ENCODE results near the gene BARHL2. TPM values are rescaled to one million over a fixed set of nuclear protein-coding genes. Genes with fewer than 3 reads are reported as not detected.
A peak's percentile ranks its signal among the peaks of the same experiment; 100 is the strongest.

BARHL2 gene
- polyA plus RNA-seq, 1 donor (not counting 4 experiments of a cell fraction or from before 2014, with no cell fraction given) = not detected

- Histone ChIP-seq H3K9ac (ENCODE audit: control insufficient read depth, extremely low read depth, insufficient read depth, low read length) (no peak overlapping the region), H3K4me3 (ENCODE audit: control insufficient read depth in 2 of 3, extremely low read depth in 1 of 3, insufficient read depth in 2 of 3, low read depth in 1 of 3, low read length in 3 of 3) (peak overlapping the region in 2 of 3 experiments; percentile 14 to 42), H2AFZ (ENCODE audit: control insufficient read depth, low read length) (peak overlapping the region; percentile 9), H4K20me1 (ENCODE audit: control insufficient read depth, extremely low read depth, insufficient read depth, low read length) (peaks cover 6% of the 10 kb centered on the region), H3K79me2 (ENCODE audit: control insufficient read depth, insufficient read depth, low read length) (no peaks in the 10 kb centered on the region), H3K27ac (ENCODE audit: control insufficient read depth, insufficient read depth, low read length) (no peak overlapping the region), H3K9me3 (ENCODE audit: control insufficient read depth, low read depth, low read length) (peaks cover 9% of the 10 kb centered on the region), H3K4me2 (ENCODE audit: control insufficient read depth, extremely low read depth, insufficient read depth, low read depth, low read length) (peak overlapping the region; percentile 71), H3K27me3 (ENCODE audit: control insufficient read depth, extremely low read depth, insufficient read depth, low read length) (peaks cover 93% of the 10 kb centered on the region), H3K9me1 (ENCODE audit: control insufficient read depth, extremely low read depth, insufficient read depth, low read length) (peaks cover 2% of the 10 kb centered on the region), H3K4me1 (ENCODE audit: control insufficient read depth, extremely low read depth, insufficient read depth, low read length) (peaks cover 9% of the 10 kb centered on the region), H3K36me3 (ENCODE audit: control insufficient read depth in 2 of 2, extremely low read depth in 1 of 2, insufficient read depth in 2 of 2, low read length in 2 of 2) (no peaks in the 10 kb centered on the region)
- TF ChIP-seq CTCF (optimal IDR thresholded peaks at IDR 0.05 in 1 of 3, IDR thresholded peaks at IDR 0.05 in 1 of 3, conservative IDR thresholded peaks at IDR 0.05 in 1 of 3; ENCODE audit: extremely low read depth in 1 of 3, insufficient read depth in 2 of 3, low read length in 3 of 3) (no peak), EZH2 (IDR thresholded peaks at IDR 0.05; ENCODE audit: low read length) (peak; percentile 73)
- FAIRE-seq (no peak), DNase-seq (ENCODE audit: low read depth, low spot score) (no peak)
- dilution Hi-C loops (cut with MboI; ENCODE audit: extremely low pct_ligation_motif_present, low sequenced_read_pairs) = no loop called here
Observed at GRCh38 chr1:90725657-90726424, 8.7 kb upstream of the BARHL2 start.

DNA sequence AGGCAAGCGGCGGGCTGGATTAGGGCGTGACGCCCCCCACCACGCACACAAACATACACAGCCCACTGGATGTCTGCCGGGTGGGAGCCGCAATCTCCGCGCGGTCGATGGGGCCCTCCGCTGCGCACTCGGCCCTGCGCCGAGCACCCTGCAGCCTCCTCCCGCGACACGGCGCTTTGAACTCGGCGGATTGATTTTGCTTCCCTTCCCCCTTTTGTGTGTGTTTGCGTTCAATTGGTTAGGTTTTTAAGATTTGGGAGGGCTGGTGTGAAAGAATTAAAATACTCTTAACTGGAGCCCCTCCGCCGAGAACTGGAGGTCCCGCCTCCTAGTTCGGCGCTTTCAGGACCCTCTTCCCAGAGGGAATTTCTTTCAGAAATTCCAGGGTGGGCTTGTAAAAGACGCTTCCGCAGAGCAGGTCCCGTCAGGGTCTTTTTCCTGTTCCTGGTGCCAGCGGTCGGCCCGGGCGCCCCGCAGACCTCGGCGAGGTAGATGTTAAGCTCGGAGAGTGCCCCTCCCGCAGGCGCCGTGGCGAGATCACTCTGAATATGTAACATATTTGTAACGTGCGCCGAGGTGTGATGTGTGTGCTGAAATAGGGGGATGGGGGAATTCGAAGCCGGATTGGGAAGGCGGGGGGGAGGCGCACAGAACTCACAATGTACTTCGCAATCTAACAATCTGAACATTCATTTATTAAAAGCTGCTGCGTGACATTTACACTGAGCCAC lies 8.0 kb upstream of the BARHL2 start:
- H2AFZ ChIP-seq (ENCODE audit: control insufficient read depth, low read length) = no peak overlapping the region
- H3K4me3 ChIP-seq (ENCODE audit: control insufficient read depth in 2 of 3, extremely low read depth in 1 of 3, insufficient read depth in 2 of 3, low read depth in 1 of 3, low read length in 3 of 3) = peak overlapping the region in 1 of 3 experiments; percentile 42
- H3K79me2 ChIP-seq (ENCODE audit: control insufficient read depth, insufficient read depth, low read length) = no peaks in the 10 kb centered on the region
- no peak overlapping the region for H3K9ac ChIP-seq (ENCODE audit: control insufficient read depth, extremely low read depth, insufficient read depth, low read length)
- H4K20me1 ChIP-seq (ENCODE audit: control insufficient read depth, extremely low read depth, insufficient read depth, low read length) = peaks cover 6% of the 10 kb centered on the region
- H3K9me1 ChIP-seq (ENCODE audit: control insufficient read depth, extremely low read depth, insufficient read depth, low read length) = peaks cover 2% of the 10 kb centered on the region
- H3K4me2 ChIP-seq (ENCODE audit: control insufficient read depth, extremely low read depth, insufficient read depth, low read depth, low read length) = peak overlapping the region; percentile 71
- TF ChIP-seq EZH2 (IDR thresholded peaks at IDR 0.05; ENCODE audit: low read length) = no peak
- no peak for TF ChIP-seq CTCF (optimal IDR thresholded peaks at IDR 0.05 in 1 of 3, IDR thresholded peaks at IDR 0.05 in 1 of 3, conservative IDR thresholded peaks at IDR 0.05 in 1 of 3; ENCODE audit: extremely low read depth in 1 of 3, insufficient read depth in 2 of 3, low read length in 3 of 3)
- H3K9me3 ChIP-seq (ENCODE audit: control insufficient read depth, low read depth, low read length) = peaks cover 9% of the 10 kb centered on the region
- H3K27me3 ChIP-seq (ENCODE audit: control insufficient read depth, extremely low read depth, insufficient read depth, low read length) = peaks cover 91% of the 10 kb centered on the region
- no peak overlapping the region for H3K27ac ChIP-seq (ENCODE audit: control insufficient read depth, insufficient read depth, low read length)
- DNase-seq (ENCODE audit: low read depth, low spot score) = no peak
- dilution Hi-C loops (cut with MboI; ENCODE audit: extremely low pct_ligation_motif_present, low sequenced_read_pairs) = no loop called here
- no peak for FAIRE-seq
- H3K36me3 ChIP-seq (ENCODE audit: control insufficient read depth in 2 of 2, extremely low read depth in 1 of 2, insufficient read depth in 2 of 2, low read length in 2 of 2) = no peaks in the 10 kb centered on the region
- peaks cover 9% of the 10 kb centered on the region for H3K4me1 ChIP-seq (ENCODE audit: control insufficient read depth, extremely low read depth, insufficient read depth, low read length)

All from keratinocyte (primary cell).